ENCODE measurements around the gene YOD1.

YOD1 gene

GRCh38 chr1:207004931-207005830 is 45.8 kb downstream of the YOD1 start:
- TF ChIP-seq TEAD4 (IDR thresholded peaks at IDR 0.05) (peak; percentile 54; the same call in 1 of the 2 replicates), CEBPB (IDR thresholded peaks at IDR 0.05) (no peak), RAD21 (IDR thresholded peaks at IDR 0.05; ENCODE audit: low read depth) (peak; percentile 58)

GRCh38 chr1:207003210-207003609 is 47.8 kb downstream of the YOD1 start:
- no peak for TF ChIP-seq TAF1 (IDR thresholded peaks at IDR 0.05; ENCODE audit: low read depth)
- TF ChIP-seq, protein P1, sequence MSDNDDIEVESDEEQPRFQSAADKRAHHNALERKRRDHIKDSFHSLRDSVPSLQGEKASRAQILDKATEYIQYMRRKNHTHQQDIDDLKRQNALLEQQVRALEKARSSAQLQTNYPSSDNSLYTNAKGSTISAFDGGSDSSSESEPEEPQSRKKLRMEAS (IDR thresholded peaks at IDR 0.05): peak; percentile 41; the same call in 1 of the 2 replicates

- TF ChIP-seq TEAD4 (IDR thresholded peaks at IDR 0.05): peak; percentile 82
- TF ChIP-seq TCF12 (IDR thresholded peaks at IDR 0.05; ENCODE audit: low read depth): peak; percentile 77
- TF ChIP-seq, protein P1 (IDR thresholded peaks at IDR 0.05): no peak; the same call in 1 of the 2 replicates
- TF ChIP-seq EP300 (IDR thresholded peaks at IDR 0.05; ENCODE audit: borderline replicate concordance): peak; percentile 68; the same call in 1 of the 2 replicates
- TF ChIP-seq NFIC (IDR thresholded peaks at IDR 0.05): peak; percentile 70
- TF ChIP-seq REST (IDR thresholded peaks at IDR 0.05; ENCODE audit: low read depth): no peak
- TF ChIP-seq CEBPB (IDR thresholded peaks at IDR 0.05): no peak
Measured at GRCh38 chr1:207002724-207003146, 48.3 kb downstream of the YOD1 start.

DNA sequence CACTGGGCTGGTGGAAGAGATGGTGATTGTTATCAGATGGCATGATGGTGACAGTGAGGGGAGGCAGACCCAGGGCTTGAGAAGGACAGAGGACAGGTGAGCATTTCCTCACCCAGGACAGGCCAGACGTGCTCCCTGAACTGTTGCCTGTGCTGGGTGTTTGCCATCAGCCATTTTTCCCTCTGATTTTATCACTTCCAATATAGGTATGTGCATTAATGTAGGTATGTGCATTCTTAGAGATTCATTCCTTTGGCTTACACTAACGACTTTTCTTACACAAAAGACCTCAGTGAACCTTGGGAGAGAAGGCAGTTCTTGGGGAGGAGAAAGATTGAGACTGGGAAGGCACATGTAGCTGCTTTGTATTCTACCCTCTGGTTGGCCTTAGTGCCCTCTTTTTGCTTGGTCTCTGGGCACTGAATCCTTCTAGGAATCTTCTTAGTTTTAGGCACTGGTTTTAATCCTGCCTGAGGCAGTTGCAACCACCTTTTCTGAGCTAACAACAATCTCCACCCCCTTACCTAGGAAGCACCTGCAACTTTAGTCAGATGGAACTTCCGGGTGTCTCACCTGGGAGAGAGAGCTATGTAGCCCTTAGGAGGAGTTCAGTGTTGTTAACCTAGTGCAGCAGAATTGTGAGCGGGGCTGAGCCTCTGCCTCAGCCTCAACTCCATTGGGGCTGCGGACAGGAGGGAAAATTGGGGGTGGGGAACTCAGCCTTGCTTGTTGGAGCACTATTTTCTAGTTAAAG is 49.3 kb downstream of the YOD1 start:
- no peak for TF ChIP-seq ZBTB7A (IDR thresholded peaks at IDR 0.05; ENCODE audit: low read depth)
- TF ChIP-seq TEAD4 (IDR thresholded peaks at IDR 0.05): no peak
- TF ChIP-seq YY1 (IDR thresholded peaks at IDR 0.05; ENCODE audit: low read depth): no peak
- TF ChIP-seq, protein P1 (IDR thresholded peaks at IDR 0.05): no peak
- TF ChIP-seq RAD21 (IDR thresholded peaks at IDR 0.05; ENCODE audit: low read depth): no peak

DNA sequence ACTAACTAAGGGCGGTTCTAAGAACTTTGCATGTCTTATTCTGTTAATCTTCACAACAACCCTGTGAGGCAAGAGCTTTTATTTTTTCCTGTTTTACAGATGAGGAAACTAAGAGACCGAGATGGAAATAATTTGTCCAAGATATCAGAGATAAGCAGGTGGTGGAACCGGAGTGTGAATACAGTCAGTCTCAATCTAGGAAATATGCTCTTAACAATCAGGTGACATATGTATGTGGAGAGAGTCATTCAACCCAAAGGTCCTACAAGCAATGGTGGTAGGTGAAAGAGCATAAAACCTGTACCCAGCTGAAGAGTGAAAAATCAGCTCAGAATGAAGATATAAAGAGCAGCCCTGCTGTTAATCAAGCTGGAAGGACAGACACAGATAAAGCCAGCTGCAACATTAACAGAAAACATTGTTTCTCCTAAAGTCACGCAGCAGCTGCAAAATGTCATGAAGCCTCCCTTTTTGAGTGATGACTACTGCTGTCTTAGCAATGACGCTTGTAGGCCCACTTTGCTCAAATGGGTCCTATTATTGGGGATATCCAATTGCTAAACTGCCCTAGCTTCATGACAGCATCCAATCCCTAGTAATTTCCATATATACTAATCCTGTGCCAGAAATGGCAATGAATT is 50.2 kb downstream of the YOD1 start:
- TF ChIP-seq ZBTB7A (IDR thresholded peaks at IDR 0.05; ENCODE audit: low read depth): no peak
- no peak for TF ChIP-seq NFIC (IDR thresholded peaks at IDR 0.05)
- TF ChIP-seq TAF1 (IDR thresholded peaks at IDR 0.05; ENCODE audit: low read depth): no peak
- no peak for TF ChIP-seq YY1 (IDR thresholded peaks at IDR 0.05; ENCODE audit: low read depth)
- no peak for TF ChIP-seq FOXM1 (IDR thresholded peaks at IDR 0.05; ENCODE audit: borderline replicate concordance, low read depth)
- TF ChIP-seq TEAD4 (IDR thresholded peaks at IDR 0.05): no peak
- TF ChIP-seq, protein P1 (IDR thresholded peaks at IDR 0.05): no peak
- TF ChIP-seq RAD21 (IDR thresholded peaks at IDR 0.05; ENCODE audit: low read depth): no peak
- TF ChIP-seq EGR1 (IDR thresholded peaks at IDR 0.05): no peak
- TF ChIP-seq CEBPB (IDR thresholded peaks at IDR 0.05): no peak
- TF ChIP-seq REST (IDR thresholded peaks at IDR 0.05; ENCODE audit: low read depth): no peak
- no peak for TF ChIP-seq CREB1 (IDR thresholded peaks at IDR 0.05; ENCODE audit: low read depth)

DNA sequence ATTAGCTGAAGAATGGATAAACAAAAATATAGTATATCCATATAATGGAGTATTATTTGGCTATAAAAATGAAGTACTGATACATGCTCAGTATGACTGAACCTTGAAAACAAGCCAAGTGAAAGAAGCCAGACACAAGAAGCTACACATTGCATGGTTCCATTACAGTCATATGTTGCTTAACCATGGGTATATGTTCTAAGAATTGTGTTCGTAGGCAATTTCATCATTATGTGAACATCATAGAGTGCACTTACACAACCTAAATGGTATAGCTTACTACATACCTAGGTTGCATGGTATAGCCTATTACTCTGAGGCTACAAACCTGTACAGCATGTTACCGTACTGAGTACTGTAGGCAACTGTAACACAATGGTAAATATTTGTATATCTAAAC is 52.2 kb downstream of the YOD1 start:
- TF ChIP-seq ZBTB7A (IDR thresholded peaks at IDR 0.05; ENCODE audit: low read depth) (no peak), REST (IDR thresholded peaks at IDR 0.05; ENCODE audit: low read depth) (no peak), TCF12 (IDR thresholded peaks at IDR 0.05; ENCODE audit: low read depth) (no peak), EGR1 (IDR thresholded peaks at IDR 0.05) (no peak), NFIC (IDR thresholded peaks at IDR 0.05) (no peak), RAD21 (IDR thresholded peaks at IDR 0.05; ENCODE audit: low read depth) (no peak), EP300 (IDR thresholded peaks at IDR 0.05; ENCODE audit: borderline replicate concordance) (no peak), FOXM1 (IDR thresholded peaks at IDR 0.05; ENCODE audit: borderline replicate concordance, low read depth) (no peak), USF1 (IDR thresholded peaks at IDR 0.05) (no peak), TAF1 (IDR thresholded peaks at IDR 0.05; ENCODE audit: low read depth) (no peak), TEAD4 (IDR thresholded peaks at IDR 0.05) (no peak), YY1 (IDR thresholded peaks at IDR 0.05; ENCODE audit: low read depth) (no peak), CREB1 (IDR thresholded peaks at IDR 0.05; ENCODE audit: low read depth) (no peak), CEBPB (IDR thresholded peaks at IDR 0.05) (no peak)
- TF ChIP-seq, protein P1 (IDR thresholded peaks at IDR 0.05): no peak
